Activated CD8-positive, alpha-beta memory T cell treated with anti-CD3 and anti-CD28 coated beads for 36 hours (primary cell): ENCODE measurements around the gene HLX. TPM values are rescaled to one million over a fixed set of nuclear protein-coding genes. Genes with fewer than 3 reads are reported as not detected.

Source experiments
- CTCF ChIA-PET: fragments of 350-600 bp; sonication (Branson Sonifier 250); formaldehyde crosslinking; loops from one replicate; lab custom pipeline; 2021; ENCODE audit warnings: antibody characterized with exemption; lab: Charles Lee
- POLR2A ChIA-PET: fragments of 350-600 bp; sonication (Branson Sonifier 250); formaldehyde crosslinking; loops from one replicate; lab custom pipeline; 2021; ENCODE audit warnings: antibody characterized with exemption; lab: Charles Lee
- total RNA-seq, 2 experiments: library from RNA; stranded (reverse); gene quantifications; one replicate each; pipeline ENCODE4 v1.2.3, GENCODE V29; 2021

HLX gene
- total RNA-seq, 2 experiments from 2014 or later = not detected

DNA sequence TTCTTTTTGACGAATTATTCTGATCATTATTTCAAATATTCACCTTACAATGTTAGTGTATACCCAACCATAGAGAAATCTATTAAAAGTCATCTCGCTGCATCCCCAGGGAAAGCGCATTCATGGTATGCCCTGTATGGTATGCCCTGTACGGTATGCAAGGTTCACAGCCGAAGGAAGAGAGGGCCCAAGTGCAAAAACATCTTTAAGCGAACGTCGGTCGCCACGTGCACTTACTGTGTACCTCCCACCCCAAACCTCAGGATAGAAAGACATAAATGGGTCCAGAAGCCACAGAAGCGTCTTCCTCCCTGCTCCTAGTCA lies 14.4 kb downstream of the HLX start:
- ChIA-PET CTCF (no interaction called here), POLR2A (no interaction called here)

DNA sequence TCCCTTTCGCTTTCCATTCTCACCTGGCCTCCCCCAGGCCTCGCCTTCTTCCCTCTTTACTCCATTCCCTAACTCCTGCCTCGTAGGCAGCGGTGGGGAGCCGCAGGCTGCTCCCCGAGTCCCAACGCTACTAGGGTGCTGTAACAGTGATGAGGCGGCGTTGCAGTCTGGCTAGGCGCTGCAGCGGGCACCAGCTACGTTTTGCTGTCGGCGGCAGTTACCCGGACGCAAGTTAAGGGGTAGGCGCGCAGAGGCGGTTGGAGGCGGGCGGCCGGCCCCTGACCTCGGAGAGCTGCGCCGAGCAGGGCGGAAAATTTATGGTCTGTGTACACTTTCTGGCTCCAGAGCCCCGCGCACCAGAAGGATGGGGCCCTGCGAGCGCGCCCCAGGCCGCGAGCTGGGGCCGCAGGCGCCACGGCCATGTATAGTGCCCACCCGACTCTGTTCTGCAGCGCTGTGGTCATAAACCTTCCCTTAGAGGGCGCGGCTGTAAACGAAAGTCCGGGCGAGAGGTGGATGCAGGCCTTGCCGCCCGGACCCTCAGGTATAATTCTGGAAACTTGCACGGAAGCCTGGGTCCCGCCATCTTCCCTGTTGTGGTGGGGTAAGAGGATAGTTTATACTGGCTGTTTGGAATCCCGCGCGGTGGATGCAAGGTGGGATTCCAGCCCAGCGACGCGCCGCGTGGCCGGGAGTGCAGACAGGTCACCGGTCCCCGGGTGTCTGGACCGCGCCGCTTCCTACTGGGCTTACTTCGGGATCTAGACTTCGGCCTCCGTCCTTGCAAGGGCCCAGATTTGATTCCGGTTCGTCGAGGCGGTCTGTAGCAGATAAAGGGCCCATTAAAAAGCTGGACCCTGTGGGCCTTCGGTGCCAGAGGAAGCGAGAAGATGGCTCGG lies 15.0 kb downstream of the HLX start:
- ChIA-PET POLR2A (no interaction called here), CTCF (no interaction called here)

DNA sequence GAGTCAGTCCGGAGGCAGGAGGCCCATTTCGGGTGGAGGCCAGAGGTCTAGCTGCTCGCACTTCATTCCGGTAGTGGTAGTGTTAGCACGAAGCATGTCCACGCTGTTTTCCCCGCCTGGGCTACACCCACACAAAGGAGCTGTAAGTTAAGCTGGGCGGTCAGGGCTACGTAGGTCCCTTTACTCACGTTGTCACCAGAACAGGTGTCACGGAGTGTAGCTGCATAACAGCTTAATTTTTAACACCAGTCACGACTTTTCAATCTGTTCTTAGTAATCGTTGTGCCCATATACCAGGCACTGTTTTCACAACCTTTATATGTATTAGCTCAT lies 15.6 kb downstream of the HLX start:
- POLR2A ChIA-PET = no interaction called here
- CTCF ChIA-PET = no interaction called here

DNA sequence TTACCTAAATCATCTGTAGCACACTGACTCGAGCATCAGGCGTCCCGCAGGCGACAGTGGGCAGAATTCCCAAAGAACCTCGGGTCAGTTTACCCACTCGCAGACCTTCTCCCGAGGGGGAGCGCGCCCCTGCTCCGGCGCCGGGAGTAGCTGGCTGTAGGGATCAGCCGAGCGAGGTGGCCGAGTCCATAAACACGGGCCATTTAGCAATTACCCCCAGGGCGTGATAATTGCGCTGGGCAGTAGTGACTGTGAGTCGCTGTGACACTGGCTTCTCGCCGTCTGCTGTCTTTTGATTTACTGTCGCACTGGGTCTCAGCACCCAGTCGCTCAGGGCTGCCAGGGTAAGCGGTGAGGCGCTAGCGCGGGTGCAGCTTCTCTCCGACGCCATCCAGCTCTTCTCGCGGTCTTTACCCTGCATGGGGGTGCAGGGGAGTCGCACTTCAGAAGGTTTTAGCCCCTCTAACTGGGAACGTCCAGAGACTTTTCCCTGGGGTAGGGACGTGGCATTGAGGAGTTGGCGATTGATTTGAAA lies 16.2 kb downstream of the HLX start:
- ChIA-PET POLR2A (no interaction called here), CTCF (no interaction called here)

DNA sequence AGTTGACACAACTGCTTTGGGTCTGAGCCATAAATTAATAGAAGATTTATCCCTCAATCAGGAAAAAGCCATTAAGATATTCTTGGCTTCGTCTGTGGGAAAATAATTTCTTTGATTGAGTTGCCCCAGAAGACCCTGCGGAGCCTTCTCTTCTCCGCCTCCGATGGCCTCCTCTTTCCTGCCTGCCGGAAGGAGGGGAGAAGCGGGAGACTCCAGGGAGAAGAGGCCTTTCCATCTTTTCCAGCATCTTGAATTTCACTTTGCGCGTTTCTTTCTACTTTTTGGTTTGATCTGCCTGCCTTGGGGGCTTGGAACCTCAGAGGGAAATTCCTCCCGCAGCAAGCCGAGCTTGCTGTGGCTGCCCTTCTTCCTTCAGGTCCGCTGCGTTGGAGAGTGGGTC lies 16.8 kb downstream of the HLX start:
- CTCF ChIA-PET = no interaction called here
- POLR2A ChIA-PET = no interaction called here

DNA sequence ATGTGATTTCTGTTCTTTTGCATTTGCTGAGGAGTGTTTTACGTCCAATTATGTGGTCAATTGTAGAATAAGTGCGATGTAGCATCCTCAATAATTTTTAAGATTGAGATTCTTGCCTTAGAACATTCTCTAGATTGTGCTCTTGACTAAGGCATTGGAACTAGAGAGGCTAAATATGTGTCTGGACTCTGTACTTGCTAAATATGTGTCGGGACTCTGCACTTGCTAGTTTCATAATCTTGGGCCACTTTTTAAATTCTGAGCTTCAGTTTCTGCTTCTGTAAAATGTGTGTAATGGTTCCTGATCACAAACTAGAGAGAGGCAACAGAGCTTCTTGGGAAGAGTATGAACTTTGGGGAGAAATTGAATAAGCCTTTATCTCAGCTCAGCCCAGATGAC lies 21.6 kb downstream of the HLX start:
- ChIA-PET POLR2A (no interaction called here), CTCF (no interaction called here)

DNA sequence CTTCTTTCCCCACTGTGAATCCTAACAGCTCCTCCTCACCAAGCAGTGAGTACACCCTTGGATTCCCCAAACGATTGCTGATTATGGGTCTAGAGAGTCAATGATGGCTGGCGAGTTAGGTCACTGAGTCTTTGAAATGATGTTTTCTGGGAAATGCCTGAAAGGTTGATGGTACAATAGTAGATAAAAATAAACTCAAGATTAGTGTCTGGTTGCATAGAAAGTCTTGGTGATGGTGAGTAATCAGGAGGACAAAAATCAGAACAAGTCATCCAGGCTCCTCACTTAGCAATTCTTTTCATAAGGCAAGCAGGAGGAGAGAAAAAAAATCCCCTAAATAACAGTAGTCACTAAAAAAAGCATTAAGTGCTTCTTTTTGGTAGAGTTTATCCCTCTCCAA lies 22.6 kb downstream of the HLX start:
- CTCF ChIA-PET = no interaction called here
- POLR2A ChIA-PET = no interaction called here

DNA sequence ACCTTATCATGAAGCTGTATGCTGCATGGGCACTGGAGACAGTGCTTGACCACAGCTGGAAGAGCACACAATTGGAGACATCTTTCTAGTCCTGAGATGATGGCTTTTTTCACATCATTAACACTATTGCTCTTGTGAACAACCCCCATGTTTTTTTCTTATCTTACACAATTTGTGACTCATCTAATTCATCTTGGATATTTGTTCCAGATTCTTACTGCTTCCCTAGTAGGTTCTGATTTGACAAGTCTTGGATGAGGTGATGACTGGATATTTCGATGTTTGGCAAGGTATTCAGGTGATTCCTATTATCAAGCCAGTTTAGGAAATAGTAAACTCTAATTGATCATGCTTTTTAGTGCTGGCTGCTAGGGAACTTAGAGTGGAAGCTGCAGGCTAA lies 23.7 kb downstream of the HLX start:
- POLR2A ChIA-PET = no interaction called here
- CTCF ChIA-PET = no interaction called here

DNA sequence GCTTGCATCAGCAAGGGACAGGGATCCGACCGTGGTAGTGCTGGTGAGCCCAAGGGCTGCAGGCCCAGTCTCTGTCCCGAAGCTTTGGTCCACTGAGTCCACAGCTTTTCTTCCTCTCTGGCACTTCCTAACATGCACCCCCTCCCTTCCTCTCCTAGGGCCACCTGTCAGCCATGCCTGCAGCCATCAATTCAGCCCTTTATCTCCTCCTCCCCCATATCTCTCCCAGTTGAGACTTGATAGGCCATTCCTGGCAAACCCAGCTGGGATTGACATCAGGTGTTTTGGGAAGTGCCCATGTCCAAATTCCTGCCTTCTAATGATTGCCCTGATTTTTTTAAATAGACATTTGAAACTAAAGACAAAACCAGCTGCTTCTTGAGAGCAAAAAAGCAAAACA lies 25.6 kb downstream of the HLX start:
- POLR2A ChIA-PET = no interaction called here
- CTCF ChIA-PET = interaction anchor here (1.2 kb wide), 1 partner anchor 299 kb away, joined by 3 read pairs; no protein-coding TSS in a partner anchor

DNA sequence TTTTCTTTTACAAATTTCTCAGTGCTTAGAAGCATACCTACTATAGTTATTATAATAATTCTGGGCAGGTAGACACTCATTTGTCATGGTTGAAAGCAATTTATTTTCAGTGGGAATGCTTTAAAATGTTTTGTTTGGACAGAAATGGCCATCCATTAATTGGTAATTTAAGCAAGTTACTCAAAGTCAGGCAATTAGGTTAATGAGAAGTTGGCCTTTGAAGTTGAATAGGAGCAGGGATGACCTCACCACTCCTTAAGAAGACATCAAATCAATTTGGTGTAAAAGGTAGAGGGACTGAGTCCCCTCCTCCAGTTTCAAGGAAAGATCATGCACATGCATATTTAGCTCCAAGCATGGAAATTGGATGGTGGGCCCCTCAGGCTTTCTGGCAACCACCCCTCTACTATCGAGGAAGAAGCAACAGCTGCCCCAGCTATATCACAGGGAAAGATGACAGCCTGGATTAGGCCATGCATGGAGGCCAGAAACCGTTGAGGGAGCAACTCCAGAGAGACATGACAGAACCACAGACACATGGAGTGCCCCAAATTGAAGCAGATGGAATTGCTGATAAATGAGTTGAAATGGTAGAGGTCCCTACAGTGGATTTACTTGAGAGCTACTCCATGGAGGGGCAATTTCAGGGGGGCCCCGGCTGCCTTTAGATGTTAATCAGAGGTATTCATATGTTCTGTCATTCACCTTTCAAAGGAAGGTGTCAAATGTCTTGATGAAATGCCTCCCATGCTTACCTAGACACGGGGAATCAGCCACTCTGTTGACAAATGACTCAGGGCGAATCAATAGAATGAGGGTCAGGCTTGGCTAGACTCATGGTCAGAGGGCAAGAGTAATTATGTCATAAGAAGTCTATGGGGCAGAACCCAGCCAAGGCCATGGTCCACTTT lies 26.7 kb downstream of the HLX start:
- CTCF ChIA-PET = interaction anchor here (1.2 kb wide), 1 partner anchor 298 kb away, joined by 3 read pairs; no protein-coding TSS in a partner anchor
- POLR2A ChIA-PET = no interaction called here

DNA sequence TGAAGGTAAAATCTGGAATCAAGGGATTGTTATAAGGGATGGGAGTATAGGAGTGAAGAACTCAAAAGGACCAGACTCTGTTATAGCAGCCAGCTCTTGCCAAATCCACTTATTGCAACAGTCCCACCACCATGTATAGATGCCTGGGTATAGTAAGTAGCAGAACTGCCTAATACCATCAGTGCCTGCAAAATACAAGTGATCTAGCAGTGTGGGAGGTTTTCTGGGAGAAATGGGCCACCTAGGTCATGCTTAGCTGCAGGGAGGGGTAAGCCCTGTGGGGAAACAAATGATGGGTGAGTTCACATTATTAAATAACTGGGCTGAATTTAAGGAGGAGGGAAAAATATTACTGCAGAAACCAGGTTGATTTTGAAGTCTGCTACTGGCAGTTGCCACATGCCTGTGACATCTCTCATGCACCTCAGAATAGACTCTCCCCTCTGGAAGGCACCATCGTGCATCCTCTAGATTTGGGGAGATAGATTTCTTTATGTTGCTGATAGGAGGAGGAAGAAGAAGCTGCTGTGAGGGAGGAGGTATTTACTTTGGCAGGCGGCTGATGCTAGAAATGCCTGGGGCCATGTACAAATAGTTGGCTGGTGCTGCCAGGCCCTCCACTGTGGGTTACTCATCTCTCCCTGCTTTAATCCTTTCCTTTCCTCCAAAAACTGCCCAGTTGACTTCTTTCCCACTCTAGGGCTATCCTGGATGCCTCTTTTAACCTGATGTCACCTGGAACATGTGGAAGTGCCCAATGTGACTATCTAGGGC lies 27.5 kb downstream of the HLX start:
- CTCF ChIA-PET = no interaction called here

DNA sequence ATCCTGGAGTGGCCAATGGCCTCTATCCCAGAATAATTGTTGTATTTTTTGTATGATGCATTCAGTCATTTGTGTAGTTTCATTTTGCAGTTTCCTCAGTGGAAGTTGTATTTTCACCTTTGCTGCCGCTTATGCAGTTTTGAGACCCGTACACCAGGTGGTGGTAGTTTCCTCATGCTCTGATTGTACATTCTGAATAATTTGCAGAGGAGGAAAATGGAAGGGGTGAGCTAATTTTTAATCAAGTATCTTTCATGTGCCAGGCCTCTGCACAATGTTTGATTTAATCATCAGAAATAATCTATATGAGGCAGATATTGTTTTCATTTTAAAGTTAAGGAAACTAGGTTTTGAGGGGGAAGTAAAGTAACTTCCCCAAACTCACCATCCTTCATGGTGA lies 29.5 kb downstream of the HLX start:
- CTCF ChIA-PET = no interaction called here

More for the DNA sequence above, 27.5 kb downstream of the HLX start:
- POLR2A ChIA-PET = no interaction called here

DNA sequence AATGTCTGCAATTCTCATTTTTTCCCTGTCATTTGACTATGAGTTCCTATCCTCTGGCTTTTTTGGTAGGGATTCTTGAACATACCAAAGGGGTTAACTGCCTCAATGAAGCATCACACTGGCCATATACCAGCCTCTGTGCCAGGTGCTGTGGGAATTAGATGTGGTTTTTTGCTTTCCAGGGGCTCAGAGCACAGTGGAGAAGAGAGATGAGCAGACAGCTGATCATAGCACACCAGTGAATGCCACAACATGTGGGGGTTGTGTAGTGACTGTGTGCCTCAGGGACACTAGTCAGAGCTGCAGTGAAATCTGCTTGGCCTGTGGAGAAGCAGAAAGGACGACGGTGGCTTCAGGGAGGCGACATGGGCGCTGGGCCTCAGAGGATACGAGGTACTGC lies 30.8 kb downstream of the HLX start:
- ChIA-PET CTCF (no interaction called here), POLR2A (no interaction called here)

More for the DNA sequence above, 29.5 kb downstream of the HLX start:
- POLR2A ChIA-PET = no interaction called here

DNA sequence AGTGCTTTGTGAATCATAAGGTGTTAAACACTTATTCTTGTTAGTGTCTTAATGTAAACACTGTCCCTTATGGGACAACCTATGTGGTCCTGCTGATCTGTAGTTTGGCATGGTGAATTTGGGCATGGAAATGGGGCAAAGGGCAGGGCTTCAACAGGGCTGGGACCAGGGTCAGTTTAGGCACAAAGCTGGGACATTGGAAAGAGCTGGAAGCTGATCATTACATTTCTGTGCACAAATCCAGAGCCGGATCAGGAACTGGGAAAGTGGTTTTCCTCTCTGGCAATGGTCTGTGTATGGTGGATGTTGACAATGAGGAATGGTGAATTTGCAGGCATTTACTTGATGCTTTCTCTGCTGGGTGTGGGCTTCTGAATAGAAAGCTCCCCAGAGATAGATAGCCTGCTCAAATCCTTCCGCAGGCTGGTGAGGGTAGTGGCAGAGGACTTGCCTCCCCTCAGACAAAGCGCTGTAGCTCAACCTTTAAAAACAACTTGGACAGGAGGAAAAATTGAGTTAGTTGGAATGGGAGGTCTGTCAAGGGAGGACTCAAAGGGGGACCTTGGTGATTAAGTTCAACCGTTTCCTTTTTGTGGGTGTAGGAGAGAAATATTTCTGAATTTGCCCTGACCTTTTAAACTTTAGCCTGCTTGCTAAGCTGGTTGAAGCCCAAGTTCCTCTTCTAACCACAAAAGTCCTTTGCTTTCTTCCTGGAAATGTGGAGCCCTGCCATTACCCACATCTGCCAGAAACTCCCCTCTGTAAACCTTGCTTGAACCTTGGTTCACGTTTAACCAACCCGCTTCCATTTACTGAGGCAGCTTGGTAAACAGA lies 35.3 kb downstream of the HLX start:
- ChIA-PET CTCF (no interaction called here), POLR2A (no interaction called here)

DNA sequence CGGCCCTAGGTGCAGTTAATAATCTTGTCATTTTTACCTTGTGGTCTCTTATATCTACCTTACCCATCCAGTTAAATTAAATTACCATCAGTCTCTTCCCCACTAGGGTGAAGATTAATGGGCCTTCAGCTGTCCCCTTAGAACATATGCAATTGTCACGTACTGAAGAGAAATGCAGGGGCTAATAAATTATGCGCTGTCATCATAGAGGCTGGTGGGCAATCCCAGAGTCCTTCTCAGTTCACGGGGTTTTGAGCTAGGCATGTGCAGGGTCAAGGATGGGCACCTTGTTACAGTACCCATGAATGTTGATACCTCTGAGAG lies 35.8 kb downstream of the HLX start:
- ChIA-PET CTCF (no interaction called here), POLR2A (no interaction called here)

DNA sequence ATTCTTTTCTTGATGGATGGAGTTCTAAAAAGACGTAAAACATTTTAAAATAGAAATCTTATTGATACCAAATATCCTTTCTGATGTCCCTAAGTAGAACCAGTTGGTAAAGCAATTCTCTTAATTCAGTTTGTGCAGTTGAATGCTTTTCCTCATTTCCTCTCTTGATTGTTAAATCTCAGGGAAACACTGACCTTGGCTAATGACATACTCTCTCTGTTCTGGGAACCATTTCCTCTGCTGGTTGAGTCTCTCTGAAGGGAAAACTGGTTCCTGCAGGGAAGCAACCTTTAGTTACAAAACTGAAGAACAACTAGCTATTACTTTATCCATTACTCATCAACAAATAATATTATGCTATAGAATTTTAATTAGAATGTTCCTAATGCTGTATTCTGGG lies 36.7 kb downstream of the HLX start:
- ChIA-PET POLR2A (no interaction called here), CTCF (no interaction called here)

DNA sequence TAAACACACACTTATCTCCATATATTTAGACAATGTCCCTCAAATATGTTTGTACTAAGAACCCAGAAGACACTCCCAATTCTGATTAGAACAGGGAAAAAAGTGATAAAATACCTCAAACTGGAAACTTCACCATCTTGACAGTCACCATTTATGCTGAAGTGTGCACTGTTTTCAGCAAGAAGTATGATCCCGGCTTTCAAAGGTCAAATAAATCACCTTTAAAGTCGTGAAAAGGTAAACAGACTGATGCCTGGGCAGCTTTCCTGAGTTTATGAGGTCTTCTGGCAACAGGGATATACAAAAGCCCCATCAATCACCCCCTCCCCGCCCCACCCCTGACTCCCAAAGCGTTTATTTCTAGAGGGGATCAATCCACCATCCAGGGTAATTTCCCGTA lies 37.9 kb downstream of the HLX start:
- ChIA-PET POLR2A (no interaction called here), CTCF (no interaction called here)

DNA sequence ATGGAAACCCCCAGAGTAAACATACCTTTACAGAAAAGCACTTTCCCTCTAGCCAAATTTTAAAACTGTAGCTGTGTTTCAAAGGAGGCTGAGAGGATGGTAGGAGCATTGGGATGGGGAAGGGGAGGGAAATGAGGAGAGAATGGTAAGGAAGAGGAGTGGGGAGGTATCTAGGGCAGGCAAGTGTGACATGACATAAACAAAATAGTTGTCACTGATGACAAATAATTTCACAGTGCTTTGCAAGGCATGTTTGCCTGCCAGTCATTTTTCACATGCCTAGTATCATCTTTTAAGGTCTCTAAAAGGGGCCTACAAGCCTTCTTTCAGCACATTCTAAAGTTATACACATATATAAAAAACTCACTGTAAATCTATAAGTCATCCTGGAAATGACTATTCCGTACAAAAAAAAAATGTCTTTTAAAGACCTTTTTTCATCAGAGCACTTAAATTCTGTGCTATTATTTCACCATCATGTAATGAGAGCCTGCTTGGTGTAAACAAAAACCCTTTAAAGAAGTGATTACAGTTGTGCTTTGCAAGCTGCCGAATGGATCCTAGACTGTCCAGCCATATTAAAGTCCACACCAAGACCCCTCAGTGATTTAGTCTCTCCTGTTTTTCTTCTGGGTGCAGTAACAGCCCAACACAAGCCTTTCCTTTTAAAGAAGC lies 38.4 kb downstream of the HLX start:
- CTCF ChIA-PET = no interaction called here
- POLR2A ChIA-PET = no interaction called here
